Neural progenitor cell (in vitro differentiated cells): ENCODE data around the gene TMEM247. TPM values are rescaled to one million over a fixed set of nuclear protein-coding genes. Genes with fewer than 3 reads are reported as not detected.

ENCODE experiments used
- DNase-seq: peaks from one replicate; pipeline ENCODE4 v3.0.0-alpha.2; 2016; ENCODE audit warnings: low spot score
- H2AFZ ChIP-seq: fragments of 200-600 bp; sonication (generic); replicated peaks from 2 replicates; pipeline ENCODE4 v1.6.1; 2016; ENCODE audit warnings: antibody characterized with exemption
- H3F3A ChIP-seq: fragments of 200-600 bp; sonication (generic); 2 replicates; pipeline ENCODE4 v1.6.1; 2016; ENCODE audit warnings: antibody characterized with exemption, low read depth
- H3K27ac ChIP-seq: fragments of 200-600 bp; sonication (generic); 2 replicates; pipeline ENCODE4 v1.5.1; 2016; ENCODE audit warnings: mild to moderate bottlenecking
- H3K27me3 ChIP-seq: fragments of 200-600 bp; sonication (generic); 2 replicates; pipeline ENCODE4 v1.6.1; 2016; ENCODE audit warnings: mild to moderate bottlenecking, moderate library complexity
- H3K36me3 ChIP-seq: fragments of 200-600 bp; sonication (generic); 2 replicates; pipeline ENCODE4 v1.5.1; 2016
- H3K4me1 ChIP-seq: fragments of 200-600 bp; sonication (generic); 2 replicates; pipeline ENCODE4 v1.6.1; 2016; ENCODE audit warnings: mixed run types
- H3K4me2 ChIP-seq: fragments of 200-600 bp; sonication (generic); 2 replicates; pipeline ENCODE4 v1.6.1; 2016
- H3K4me3 ChIP-seq: fragments of 200-600 bp; sonication (generic); 2 replicates; pipeline ENCODE4 v1.5.1; 2016
- H3K79me2 ChIP-seq: fragments of 200-600 bp; sonication (generic); 2 replicates; pipeline ENCODE4 v1.6.1; 2016; ENCODE audit warnings: low read depth
- H3K9ac ChIP-seq: fragments of 200-600 bp; sonication (generic); 2 replicates; pipeline ENCODE4 v1.6.1; 2016
- H3K9me3 ChIP-seq: fragments of 200-600 bp; sonication (generic); 2 replicates; pipeline ENCODE4 v1.5.1; 2016; ENCODE audit warnings: low read depth
- H4K20me1 ChIP-seq: fragments of 200-600 bp; sonication (generic); 2 replicates; pipeline ENCODE4 v1.6.1; 2016; ENCODE audit warnings: low read depth
- H3K27ac Mint-ChIP-seq: 3 replicates; pipeline ENCODE4 v1.8.0; 2021; ENCODE audit warnings: mixed read lengths
- H3K27me3 Mint-ChIP-seq: 2 replicates; pipeline ENCODE4 v1.8.0; 2022; ENCODE audit warnings: low read depth, mild to moderate bottlenecking, inconsistent platforms, moderate library complexity, mixed read lengths; ENCODE audit not compliant: insufficient read depth
- H3K36me3 Mint-ChIP-seq: 3 replicates; pipeline ENCODE4 v1.8.0; 2021; ENCODE audit warnings: mixed read lengths
- H3K4me1 Mint-ChIP-seq: 3 replicates; pipeline ENCODE4 v1.8.0; 2021; ENCODE audit warnings: mixed read lengths
- H3K4me3 Mint-ChIP-seq: 3 replicates; pipeline ENCODE4 v1.8.0; 2021; ENCODE audit warnings: mild to moderate bottlenecking, moderate library complexity, mixed read lengths
- H3K9me3 Mint-ChIP-seq: 3 replicates; pipeline ENCODE4 v1.8.0; 2020; ENCODE audit warnings: mixed read lengths
- EZH2 ChIP-seq: fragments of 200-600 bp; sonication (generic); IDR thresholded peaks from 2 replicates; pipeline ENCODE4 v1.6.1; 2017; ENCODE audit warnings: antibody characterized with exemption, mild to moderate bottlenecking, moderate library complexity
- EZH2phosphoT487 ChIP-seq: fragments of 200-600 bp; sonication (generic); IDR thresholded peaks from 2 replicates; pipeline ENCODE4 v1.6.1; 2017; ENCODE audit warnings: antibody characterized with exemption
- total RNA-seq: library from RNA; depleted of rRNA; stranded (reverse); fragments of >200 nt; gene quantifications from 2 replicates; pipeline ENCODE4 v1.2.3, GENCODE V29; 2015; ENCODE audit warnings: low replicate concordance
- TF ChIP-seq, protein P1 (sequence below): fragments of 200-600 bp; sonication (generic); IDR thresholded peaks from 2 replicates; pipeline ENCODE4 v1.5.1; 2017; ENCODE audit warnings: antibody characterized with exemption, mild to moderate bottlenecking

The TMEM247 gene
- total RNA-seq, 1 donor from 2014 or later = not detected

- Histone ChIP-seq H3F3A (no peaks in the 10 kb centered on the region), H3K36me3 (no peaks in the 10 kb centered on the region), H3K79me2 (no peaks in the 10 kb centered on the region), H3K4me1 (no peaks in the 10 kb centered on the region), H3K4me3 (no peak overlapping the region), H3K9me3 (peaks cover 5% of the 10 kb centered on the region), H3K27ac (no peak overlapping the region), H3K27me3 (no peaks in the 10 kb centered on the region), H3K4me2 (no peak overlapping the region), H2AFZ (no peak overlapping the region), H4K20me1 (no peaks in the 10 kb centered on the region), H3K9ac (no peak overlapping the region)
- H3K36me3 Mint-ChIP-seq = no peaks in the 10 kb centered on the region
- peaks cover 5% of the 10 kb centered on the region for H3K27me3 Mint-ChIP-seq
- no peaks in the 10 kb centered on the region for H3K4me1 Mint-ChIP-seq
- no peak overlapping the region for H3K27ac Mint-ChIP-seq
- no peak for DNase-seq
- H3K9me3 Mint-ChIP-seq = peaks cover 11% of the 10 kb centered on the region
- TF ChIP-seq EZH2 = no peak
- TF ChIP-seq, protein P1, sequence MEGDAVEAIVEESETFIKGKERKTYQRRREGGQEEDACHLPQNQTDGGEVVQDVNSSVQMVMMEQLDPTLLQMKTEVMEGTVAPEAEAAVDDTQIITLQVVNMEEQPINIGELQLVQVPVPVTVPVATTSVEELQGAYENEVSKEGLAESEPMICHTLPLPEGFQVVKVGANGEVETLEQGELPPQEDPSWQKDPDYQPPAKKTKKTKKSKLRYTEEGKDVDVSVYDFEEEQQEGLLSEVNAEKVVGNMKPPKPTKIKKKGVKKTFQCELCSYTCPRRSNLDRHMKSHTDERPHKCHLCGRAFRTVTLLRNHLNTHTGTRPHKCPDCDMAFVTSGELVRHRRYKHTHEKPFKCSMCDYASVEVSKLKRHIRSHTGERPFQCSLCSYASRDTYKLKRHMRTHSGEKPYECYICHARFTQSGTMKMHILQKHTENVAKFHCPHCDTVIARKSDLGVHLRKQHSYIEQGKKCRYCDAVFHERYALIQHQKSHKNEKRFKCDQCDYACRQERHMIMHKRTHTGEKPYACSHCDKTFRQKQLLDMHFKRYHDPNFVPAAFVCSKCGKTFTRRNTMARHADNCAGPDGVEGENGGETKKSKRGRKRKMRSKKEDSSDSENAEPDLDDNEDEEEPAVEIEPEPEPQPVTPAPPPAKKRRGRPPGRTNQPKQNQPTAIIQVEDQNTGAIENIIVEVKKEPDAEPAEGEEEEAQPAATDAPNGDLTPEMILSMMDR = no peak
- TF ChIP-seq EZH2phosphoT487 = no peak
- no peak overlapping the region for H3K4me3 Mint-ChIP-seq
Observed at GRCh38 chr2:46510598-46511177, 31.3 kb downstream of the TMEM247 start.

- H4K20me1 ChIP-seq = no peaks in the 10 kb centered on the region
- TF ChIP-seq EZH2 (no peak), EZH2phosphoT487 (no peak)
- TF ChIP-seq, protein P1 = no peak
- Mint-ChIP-seq H3K27me3 (peaks cover under 1% of the 10 kb centered on the region), H3K36me3 (no peaks in the 10 kb centered on the region), H3K4me3 (no peak overlapping the region), H3K9me3 (peaks cover 16% of the 10 kb centered on the region), H3K4me1 (no peaks in the 10 kb centered on the region), H3K27ac (no peak overlapping the region)
- H3F3A ChIP-seq = no peaks in the 10 kb centered on the region
- no peak overlapping the region for H3K4me3 ChIP-seq
- no peak overlapping the region for H3K4me2 ChIP-seq
- H2AFZ ChIP-seq = no peak overlapping the region
- H3K36me3 ChIP-seq = no peaks in the 10 kb centered on the region
- H3K79me2 ChIP-seq = no peaks in the 10 kb centered on the region
- no peak overlapping the region for H3K27ac ChIP-seq
- no peak for DNase-seq
- no peak overlapping the region for H3K9ac ChIP-seq
- no peaks in the 10 kb centered on the region for H3K4me1 ChIP-seq
- peaks cover 8% of the 10 kb centered on the region for H3K9me3 ChIP-seq
- no peaks in the 10 kb centered on the region for H3K27me3 ChIP-seq
Observed at GRCh38 chr2:46512185-46512584, 32.8 kb downstream of the TMEM247 start.

GRCh38 chr2:46514738-46515137 is 35.4 kb downstream of the TMEM247 start:
- no peak overlapping the region for H3K9ac ChIP-seq
- no peaks in the 10 kb centered on the region for H3K79me2 ChIP-seq
- peaks cover 4% of the 10 kb centered on the region for H3K27me3 Mint-ChIP-seq
- H3K27ac ChIP-seq = no peak overlapping the region
- H4K20me1 ChIP-seq = no peaks in the 10 kb centered on the region
- no peak overlapping the region for H2AFZ ChIP-seq
- H3K4me3 ChIP-seq = no peak overlapping the region
- no peaks in the 10 kb centered on the region for H3F3A ChIP-seq
- TF ChIP-seq EZH2 (no peak), EZH2phosphoT487 (no peak)
- TF ChIP-seq, protein P1 = no peak
- no peak overlapping the region for H3K4me3 Mint-ChIP-seq
- H3K9me3 Mint-ChIP-seq = peaks cover 16% of the 10 kb centered on the region
- no peaks in the 10 kb centered on the region for H3K36me3 Mint-ChIP-seq
- no peak overlapping the region for H3K27ac Mint-ChIP-seq
- H3K36me3 ChIP-seq = no peaks in the 10 kb centered on the region
- H3K4me2 ChIP-seq = no peak overlapping the region
- no peaks in the 10 kb centered on the region for H3K27me3 ChIP-seq
- H3K9me3 ChIP-seq = peaks cover 8% of the 10 kb centered on the region
- DNase-seq = no peak
- no peaks in the 10 kb centered on the region for H3K4me1 Mint-ChIP-seq
- no peaks in the 10 kb centered on the region for H3K4me1 ChIP-seq
